GM21528 (cell line): Measurements from ENCODE around the gene FLT4.

Experiments
- ATAC-seq: cut with Tn5 transposase; IDR thresholded peaks from one replicate; pipeline ENCODE4 v1.9.1; 2021; ENCODE audit warnings: mild to moderate bottlenecking, moderate library complexity; ENCODE audit not compliant: unreplicated experiment, low FRiP score

FLT4 gene

GRCh38 chr5:180643191-180643851, 6.1 kb downstream of the FLT4 start:
- no peak for ATAC-seq

GRCh38 chr5:180642779-180643178, 6.6 kb downstream of the FLT4 start:
- ATAC-seq, result no peak

GRCh38 chr5:180642181-180642775, 7.1 kb downstream of the FLT4 start:
- no peak for ATAC-seq

- ATAC-seq, result no peak
Measured at GRCh38 chr5:180641566-180641900, 7.9 kb downstream of the FLT4 start.

GRCh38 chr5:180640861-180641565, 8.4 kb downstream of the FLT4 start:
- no peak for ATAC-seq

- no peak for ATAC-seq
Measured at GRCh38 chr5:180640611-180640860, 8.9 kb downstream of the FLT4 start.

- ATAC-seq, result no peak
Measured at GRCh38 chr5:180639741-180640610, 9.4 kb downstream of the FLT4 start.

- no peak for ATAC-seq
Measured at GRCh38 chr5:180639287-180639686, 10.1 kb downstream of the FLT4 start.

- ATAC-seq, result no peak
Measured at GRCh38 chr5:180637962-180638680, 11.3 kb downstream of the FLT4 start.

- no peak for ATAC-seq
Measured at GRCh38 chr5:180636403-180637075, 12.9 kb downstream of the FLT4 start.

GRCh38 chr5:180636016-180636402, 13.4 kb downstream of the FLT4 start:
- no peak for ATAC-seq

GRCh38 chr5:180633283-180634177, 15.9 kb downstream of the FLT4 start:
- ATAC-seq, result no peak

GRCh38 chr5:180632768-180633167, 16.6 kb downstream of the FLT4 start:
- no peak for ATAC-seq

- no peak for ATAC-seq
Measured at GRCh38 chr5:180631549-180632383, 17.6 kb downstream of the FLT4 start.

- ATAC-seq, result no peak
Measured at GRCh38 chr5:180630426-180630825, 19.0 kb downstream of the FLT4 start.

- no peak for ATAC-seq
Measured at GRCh38 chr5:180629831-180630382, 19.5 kb downstream of the FLT4 start.

GRCh38 chr5:180628827-180629750, 20.3 kb downstream of the FLT4 start:
- ATAC-seq, result no peak
